Measurements from ENCODE around the gene ARHGEF7.

The ARHGEF7 gene

DNA sequence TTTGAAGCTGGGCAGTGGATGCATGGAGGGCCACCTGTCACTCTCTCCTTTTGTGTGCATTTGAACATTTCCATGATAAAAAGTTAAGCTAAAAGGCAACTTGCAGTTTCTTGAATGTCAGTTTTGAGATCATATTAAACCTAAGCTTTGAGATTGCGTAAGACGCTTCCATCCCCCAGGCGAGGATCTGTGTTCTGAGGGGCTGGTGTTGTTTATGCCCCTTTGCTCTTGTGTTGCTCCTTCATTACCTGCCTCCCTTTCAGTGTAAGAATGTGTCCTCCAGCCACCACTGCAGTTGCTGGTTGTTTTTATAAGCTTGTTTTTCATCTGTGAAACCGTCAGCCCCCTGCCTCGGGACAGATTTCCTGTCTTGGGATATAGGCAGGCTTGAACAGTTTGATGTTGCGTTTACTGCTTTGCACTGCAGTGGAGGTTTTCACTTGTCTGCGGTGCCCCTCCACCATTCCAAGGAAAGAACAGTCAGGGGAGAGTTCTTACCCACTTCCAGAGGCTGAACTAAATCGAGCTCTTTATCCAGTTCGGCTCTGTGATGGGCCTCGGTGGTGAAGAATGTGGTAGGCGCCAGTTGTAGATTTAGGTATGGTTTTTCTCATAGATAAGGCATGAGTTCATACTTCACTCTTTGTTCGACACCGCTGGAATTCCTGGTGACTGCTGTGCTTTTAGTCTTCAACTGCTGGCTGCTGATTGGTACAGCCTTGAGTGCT is 96.8 kb downstream of the ARHGEF7 start:
- TF ChIP-seq, protein P1, sequence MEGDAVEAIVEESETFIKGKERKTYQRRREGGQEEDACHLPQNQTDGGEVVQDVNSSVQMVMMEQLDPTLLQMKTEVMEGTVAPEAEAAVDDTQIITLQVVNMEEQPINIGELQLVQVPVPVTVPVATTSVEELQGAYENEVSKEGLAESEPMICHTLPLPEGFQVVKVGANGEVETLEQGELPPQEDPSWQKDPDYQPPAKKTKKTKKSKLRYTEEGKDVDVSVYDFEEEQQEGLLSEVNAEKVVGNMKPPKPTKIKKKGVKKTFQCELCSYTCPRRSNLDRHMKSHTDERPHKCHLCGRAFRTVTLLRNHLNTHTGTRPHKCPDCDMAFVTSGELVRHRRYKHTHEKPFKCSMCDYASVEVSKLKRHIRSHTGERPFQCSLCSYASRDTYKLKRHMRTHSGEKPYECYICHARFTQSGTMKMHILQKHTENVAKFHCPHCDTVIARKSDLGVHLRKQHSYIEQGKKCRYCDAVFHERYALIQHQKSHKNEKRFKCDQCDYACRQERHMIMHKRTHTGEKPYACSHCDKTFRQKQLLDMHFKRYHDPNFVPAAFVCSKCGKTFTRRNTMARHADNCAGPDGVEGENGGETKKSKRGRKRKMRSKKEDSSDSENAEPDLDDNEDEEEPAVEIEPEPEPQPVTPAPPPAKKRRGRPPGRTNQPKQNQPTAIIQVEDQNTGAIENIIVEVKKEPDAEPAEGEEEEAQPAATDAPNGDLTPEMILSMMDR (conservative IDR thresholded peaks at IDR 0.05; ENCODE audit: control insufficient read depth, insufficient read depth, low read depth, low read length), result no peak
- no peak for DNase-seq (ENCODE audit: low read depth)
- no peak overlapping the region for H3K4me3 ChIP-seq (ENCODE audit: control insufficient read depth, low read depth, low read length)

DNA sequence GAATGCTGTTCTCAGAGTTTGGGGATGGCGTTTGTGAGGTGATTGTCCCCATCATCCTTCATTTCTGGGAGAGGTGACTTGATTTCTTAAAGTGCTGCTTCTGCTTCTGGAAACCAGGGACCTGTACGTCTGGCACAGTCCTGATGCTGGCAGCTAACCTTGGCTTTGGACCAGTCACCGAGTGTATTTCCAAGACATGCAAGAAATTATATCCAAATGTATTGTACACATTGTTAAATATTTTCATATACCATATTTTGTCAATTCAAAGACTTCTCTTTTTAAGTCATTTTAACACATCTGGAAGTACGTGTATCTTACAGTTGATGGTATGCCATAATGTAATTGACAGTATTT is 97.4 kb downstream of the ARHGEF7 start:
- TF ChIP-seq, protein P1 (conservative IDR thresholded peaks at IDR 0.05; ENCODE audit: control insufficient read depth, insufficient read depth, low read depth, low read length), result no peak
- no peak overlapping the region for H3K4me3 ChIP-seq (ENCODE audit: control insufficient read depth, low read depth, low read length)
- DNase-seq (ENCODE audit: low read depth), result no peak

DNA sequence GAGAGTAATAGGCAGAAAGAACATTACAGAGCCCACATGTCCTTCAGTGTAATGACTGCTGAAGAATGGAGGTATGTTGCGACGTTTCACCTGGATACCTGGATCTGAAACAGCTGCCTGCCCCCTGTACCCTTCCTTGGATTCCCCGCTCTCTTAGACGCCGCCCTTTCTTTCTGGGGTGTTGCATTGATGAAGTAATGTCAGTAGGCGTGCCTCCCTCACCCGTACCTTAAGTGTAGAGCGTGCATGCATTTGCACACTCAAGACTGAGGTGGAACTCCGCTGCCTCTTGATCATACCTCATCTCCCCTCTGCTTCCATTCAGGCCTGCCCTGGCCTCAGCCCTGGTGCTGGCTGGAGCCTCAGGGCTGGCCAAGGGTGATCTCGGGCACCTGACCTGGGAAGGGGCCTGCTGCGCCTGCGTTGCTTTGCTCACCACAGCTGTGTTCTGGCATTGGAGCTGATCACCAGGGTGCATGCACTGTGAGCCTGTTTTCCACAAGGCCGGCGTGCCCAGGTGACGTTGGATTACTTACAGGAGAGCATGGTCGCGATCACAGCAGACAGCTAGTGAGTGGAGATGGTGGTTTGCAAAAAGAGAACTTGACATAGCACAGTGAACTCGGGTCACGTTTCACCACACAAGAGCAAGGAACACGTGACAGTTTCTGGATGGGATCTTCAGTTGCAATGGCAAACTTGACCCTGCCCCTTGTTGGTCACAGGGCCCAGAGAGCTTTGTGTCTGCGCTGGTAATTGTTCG is 99.0 kb downstream of the ARHGEF7 start:
- TF ChIP-seq, protein P1 (conservative IDR thresholded peaks at IDR 0.05; ENCODE audit: control insufficient read depth, insufficient read depth, low read depth, low read length), result no peak
- DNase-seq (ENCODE audit: low read depth), result no peak
- H3K4me3 ChIP-seq (ENCODE audit: control insufficient read depth, low read depth, low read length), result no peak overlapping the region

DNA sequence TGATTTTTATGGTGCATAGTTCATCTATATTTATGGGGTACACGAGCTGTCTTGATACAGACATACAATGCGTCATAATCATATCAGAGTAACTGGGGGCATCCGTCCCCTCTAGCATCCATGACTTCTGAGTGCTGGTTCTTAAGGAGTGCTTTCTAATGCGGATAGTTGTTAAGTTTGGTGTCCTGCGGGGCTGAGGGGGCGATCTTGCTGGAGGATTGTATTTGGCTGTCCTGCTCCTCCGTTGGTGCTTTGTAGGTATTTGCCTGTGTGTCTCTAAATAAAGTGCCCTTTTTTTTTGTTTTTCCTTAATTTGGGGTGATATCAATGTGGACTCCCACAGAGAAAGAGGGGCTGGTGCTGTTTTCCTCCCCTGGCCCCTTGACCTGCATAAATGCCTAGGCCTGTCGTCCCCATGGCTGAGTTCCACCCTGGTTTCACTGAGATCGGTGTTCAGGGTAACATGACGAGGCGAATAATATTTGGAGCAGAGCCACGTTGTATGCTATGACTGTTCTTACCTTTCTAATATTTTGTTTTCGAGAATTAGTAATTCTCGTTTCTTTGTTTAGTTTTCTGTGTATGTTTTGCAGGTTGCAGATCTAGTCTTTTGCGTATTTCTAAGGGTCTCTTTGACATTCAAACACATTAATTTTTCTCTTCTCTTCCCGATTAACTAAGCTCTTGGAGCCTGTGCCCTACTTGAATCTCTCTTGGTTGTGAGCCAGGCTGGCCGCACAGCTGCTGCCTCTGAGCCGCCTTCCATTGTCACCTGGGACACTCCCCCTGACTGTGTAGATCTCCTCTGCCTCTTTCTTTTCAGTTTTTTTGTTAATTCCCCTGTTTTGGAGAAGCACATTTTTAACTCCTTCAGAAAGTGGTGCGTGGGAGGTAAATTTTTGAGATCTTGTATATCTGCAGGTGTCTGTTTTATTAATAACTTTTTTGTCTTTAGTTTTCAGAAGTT is 100.3 kb downstream of the ARHGEF7 start:
- TF ChIP-seq, protein P1 (conservative IDR thresholded peaks at IDR 0.05; ENCODE audit: control insufficient read depth, insufficient read depth, low read depth, low read length), result no peak
- H3K4me3 ChIP-seq (ENCODE audit: control insufficient read depth, low read depth, low read length), result no peak overlapping the region
- no peak for DNase-seq (ENCODE audit: low read depth)

DNA sequence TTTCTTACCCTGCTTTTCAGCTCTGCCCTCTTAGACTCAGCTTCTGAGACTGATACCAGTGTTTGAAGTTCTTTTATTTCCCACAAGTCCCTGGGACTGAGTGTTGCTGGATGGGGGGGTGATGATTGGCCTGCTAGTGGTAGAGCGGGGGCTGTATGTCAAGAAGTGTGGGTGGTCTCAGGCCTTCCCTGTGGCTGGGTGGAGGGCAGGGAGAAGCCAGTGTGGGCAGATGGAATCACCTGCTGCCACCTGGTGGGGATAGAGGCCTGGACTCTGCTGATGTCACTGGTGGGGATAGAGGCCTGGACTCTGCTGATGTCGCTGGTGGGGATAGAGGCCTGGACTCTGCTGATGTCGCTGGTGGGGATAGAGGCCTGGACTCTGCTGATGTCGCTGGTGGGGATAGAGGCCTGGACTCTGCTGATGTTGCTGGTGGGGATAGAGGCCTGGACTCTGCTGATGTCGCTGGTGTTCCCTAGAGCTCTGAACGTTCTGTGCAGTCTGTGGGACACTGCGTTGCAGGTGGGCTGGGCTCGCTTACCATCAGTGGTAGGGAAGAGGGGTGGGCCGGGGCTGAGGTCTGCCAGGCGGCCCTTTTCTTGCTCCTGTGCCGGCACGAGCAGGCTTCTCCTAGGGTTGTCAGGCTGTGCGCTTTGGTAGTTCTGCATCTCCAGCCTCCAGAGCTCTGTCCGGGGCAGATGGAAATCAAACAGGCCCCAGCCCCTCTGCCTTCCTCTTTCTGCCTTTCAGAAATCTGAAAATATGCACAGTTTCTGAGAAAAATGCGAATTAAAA is 101.3 kb downstream of the ARHGEF7 start:
- no peak overlapping the region for H3K4me3 ChIP-seq (ENCODE audit: control insufficient read depth, low read depth, low read length)
- TF ChIP-seq, protein P1 (conservative IDR thresholded peaks at IDR 0.05; ENCODE audit: control insufficient read depth, insufficient read depth, low read depth, low read length), result peak; percentile 44
- DNase-seq (ENCODE audit: low read depth), result peak; percentile 30

DNA sequence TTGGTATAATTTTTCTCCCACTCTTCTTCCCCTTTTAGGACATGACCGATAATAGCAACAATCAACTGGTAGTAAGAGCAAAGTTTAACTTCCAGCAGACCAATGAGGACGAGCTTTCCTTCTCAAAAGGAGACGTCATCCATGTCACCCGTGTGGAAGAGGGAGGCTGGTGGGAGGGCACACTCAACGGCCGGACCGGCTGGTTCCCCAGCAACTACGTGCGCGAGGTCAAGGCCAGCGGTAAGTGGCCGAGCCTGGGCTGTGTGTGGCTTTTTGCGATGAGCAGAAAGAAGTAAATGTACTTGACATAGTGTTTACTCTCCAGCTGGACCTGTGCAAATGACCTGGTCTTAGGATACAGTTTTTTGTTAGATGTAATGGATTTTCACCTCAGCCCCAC is 102.5 kb downstream of the ARHGEF7 start:
- H3K4me3 ChIP-seq (ENCODE audit: control insufficient read depth, low read depth, low read length), result no peak overlapping the region
- TF ChIP-seq, protein P1 (conservative IDR thresholded peaks at IDR 0.05; ENCODE audit: control insufficient read depth, insufficient read depth, low read depth, low read length), result no peak
- peak; percentile 20 for DNase-seq (ENCODE audit: low read depth)
